K562 (cell line): Measurements from ENCODE around the gene RNU6-1. TPM values are rescaled to one million over a fixed set of nuclear protein-coding genes. Genes with fewer than 3 reads are reported as not detected.

Experiments
- CHD2 ChIP-seq: IDR thresholded peaks from 2 replicates; pipeline ENCODE4 v1.6.1; 2011; ENCODE audit warnings: low read depth, low read length
- E2F4 ChIP-seq: sonication (generic); formaldehyde crosslinking; IDR thresholded peaks from 2 replicates; pipeline ENCODE4 v1.8.0; 2022; ENCODE audit warnings: mild to moderate bottlenecking, low read depth, missing genetic modification reagents
- EP300 ChIP-seq: IDR thresholded peaks from 2 replicates; pipeline ENCODE4 v1.6.1; 2012; ENCODE audit warnings: low read length, improper control_type of control experiment
- FOXJ2 ChIP-seq: fragments of 200-800 bp; sonication (Bioruptor generic); IDR thresholded peaks from 2 replicates; pipeline ENCODE4 v1.6.1; 2016; ENCODE audit warnings: missing genetic modification characterization, missing compliant biosample characterization
- FOXP1 ChIP-seq: sonication (generic); formaldehyde crosslinking; IDR thresholded peaks from 2 replicates; pipeline ENCODE4 v1.8.0; 2022; ENCODE audit warnings: mild to moderate bottlenecking, missing genetic modification reagents
- HBP1 ChIP-seq: fragments of 450-650 bp; formaldehyde crosslinking; IDR thresholded peaks from 2 replicates; pipeline ENCODE4 v1.4.0; 2022; ENCODE audit warnings: missing genetic modification characterization
- IRF1 ChIP-seq: sonication (generic); formaldehyde crosslinking; IDR thresholded peaks from 2 replicates; pipeline ENCODE4 v1.8.0; 2022; ENCODE audit warnings: missing genetic modification reagents, mild to moderate bottlenecking, borderline replicate concordance
- L3MBTL2 ChIP-seq: fragments of 450-650 bp; IDR thresholded peaks from 2 replicates; pipeline ENCODE4 v1.6.1; 2016; ENCODE audit warnings: mild to moderate bottlenecking, moderate library complexity
- NR0B1 ChIP-seq: fragments of 450-650 bp; IDR thresholded peaks from one replicate; pipeline ENCODE4 v1.6.1; 2018; ENCODE audit warnings: mild to moderate bottlenecking, moderate library complexity; ENCODE audit not compliant: partially characterized antibody
- RBM25 ChIP-seq: fragments of 200-400 bp; formaldehyde crosslinking; IDR thresholded peaks from 2 replicates; pipeline ENCODE4 v1.6.1; 2018; ENCODE audit warnings: low read length, low read depth, moderate library complexity; ENCODE audit not compliant: severe bottlenecking
- U2AF1 ChIP-seq: fragments of 200-400 bp; formaldehyde crosslinking; optimal IDR thresholded peaks from 2 replicates; pipeline ENCODE3; 2017; ENCODE audit warnings: mild to moderate bottlenecking, low read depth, low read length, moderate library complexity
- ZBTB49 ChIP-seq: sonication (generic); formaldehyde crosslinking; IDR thresholded peaks from 2 replicates; pipeline ENCODE4 v1.8.0; 2022; ENCODE audit warnings: missing genetic modification reagents, mild to moderate bottlenecking, borderline replicate concordance
- ZNF121 ChIP-seq: sonication (generic); formaldehyde crosslinking; conservative IDR thresholded peaks from 2 replicates; pipeline ENCODE4 v1.8.0; 2022; ENCODE audit warnings: missing genetic modification reagents
- ZNF174 ChIP-seq: fragments of 250-450 bp; sonication (Bioruptor Pico); IDR thresholded peaks from 2 replicates; pipeline ENCODE4 v1.4.0; 2020; ENCODE audit warnings: mild to moderate bottlenecking
- ZNF175 ChIP-seq: fragments of 200-800 bp; sonication (Bioruptor generic); IDR thresholded peaks from 2 replicates; pipeline ENCODE4 v1.6.1; 2016; ENCODE audit warnings: low read depth, mild to moderate bottlenecking, missing genetic modification characterization, missing compliant biosample characterization
- ZNF277 ChIP-seq: fragments of 250-450 bp; sonication (Bioruptor Pico); IDR thresholded peaks from 2 replicates; pipeline ENCODE4 v1.8.0; 2022; ENCODE audit warnings: inconsistent platforms, mild to moderate bottlenecking, moderate library complexity, borderline replicate concordance
- ZNF436 ChIP-seq: fragments of 250-450, 450-650 bp; sonication (Bioruptor Pico); formaldehyde crosslinking; IDR thresholded peaks from 2 replicates; pipeline ENCODE4 v1.7.0; 2020; ENCODE audit warnings: mild to moderate bottlenecking
- ZNF589 ChIP-seq: fragments of 200-800 bp; sonication (Bioruptor generic); IDR thresholded peaks from 2 replicates; pipeline ENCODE4 v1.6.1; 2016; ENCODE audit warnings: low read depth, missing genetic modification characterization, missing compliant biosample characterization
- ZNF668 ChIP-seq: fragments of 250-450 bp; sonication (Bioruptor Pico); IDR thresholded peaks from 2 replicates; pipeline ENCODE4 v1.8.0; 2022; ENCODE audit warnings: mild to moderate bottlenecking, inconsistent platforms
- ZNF76 ChIP-seq: fragments of 250-450 bp; sonication (Bioruptor Pico); IDR thresholded peaks from 2 replicates; pipeline ENCODE4 v1.4.0; 2020; ENCODE audit warnings: mild to moderate bottlenecking, moderate library complexity, borderline replicate concordance
- polyA plus RNA-seq, 8 experiments: library from polyadenylated mRNA; depleted of rRNA in 4 of 8; stranded (reverse) in 5 of 8; unstranded in 3 of 8; fragments of >200 nt; fragmentation: Nextera tagmentation in 2 of 8; fragmentation: Illumina TruSeq in 1 of 8; extraction: Ambion mirVana in 2 of 8; extraction: Trizol in 1 of 8; gene quantifications; 2 replicates each; pipeline versions ENCODE4 v1.2.1 to v1.2.3, GENCODE V29; 2011 to 2014; ENCODE audit warnings: inconsistent platforms in 1 of 8, missing spikeins in 1 of 8
- total RNA-seq, 7 experiments: library from RNA; depleted of rRNA in 6 of 7; stranded (reverse); fragments of >200 nt in 6 of 7; fragmentation: Illumina TruSeq in 2 of 7; extraction: Trizol in 2 of 7; gene quantifications; 2 replicates each; pipeline versions ENCODE4 v1.2.1 to v1.2.3, GENCODE V29; 2011 to 2021; ENCODE audit warnings: low replicate concordance in 1 of 7

Gene RNU6-1
- total and polyA plus RNA-seq, 9 of the 15 experiments (the other 6 are each of a cell fraction or from before 2014, with no cell fraction given), result not detected

GRCh38 chr15:67863442-67863987, 23.7 kb upstream of the RNU6-1 start (continued):
- no peak for TF ChIP-seq HBP1 (CRISPR knock-in tag)
- TF ChIP-seq NR0B1, result no peak
- 0 out of 2 replicates have a peak, but pooled peaks have one; percentile 9 for TF ChIP-seq EP300
- TF ChIP-seq ZNF668, result no peak
- no peak for TF ChIP-seq ZNF175
- no peak for TF ChIP-seq ZNF589 (CRISPR knock-in tag)
- TF ChIP-seq L3MBTL2, result peak; percentile 92
- no peak for TF ChIP-seq ZBTB49 (CRISPR knock-in tag)
- TF ChIP-seq ZNF121, result no peak
- TF ChIP-seq IRF1 (CRISPR knock-in tag), result no peak
- no peak for TF ChIP-seq CHD2
- 0 out of 2 replicates have a peak, but pooled peaks have one; percentile 59 for TF ChIP-seq E2F4 (CRISPR knock-in tag)
- TF ChIP-seq RBM25, result no peak
- TF ChIP-seq ZNF277 (CRISPR knock-in tag), result no peak
- no peak for TF ChIP-seq FOXJ2 (tag)
- peak; percentile 92; the same call in 1 of the 2 replicates for TF ChIP-seq FOXP1
- no peak for TF ChIP-seq ZNF436
- TF ChIP-seq ZNF174 (CRISPR knock-in tag), result no peak
- no peak for TF ChIP-seq U2AF1
- no peak for TF ChIP-seq ZNF76 (CRISPR knock-in tag)
